C4-2B (cell line): ENCODE data around the gene NDUFB10.

ENCODE experiments used
- H3K27ac ChIP-seq: fragments of 450-650 bp; 2 replicates; pipeline ENCODE4 v1.5.1; 2017
- CTCF ChIP-seq: fragments of 450-650 bp; conservative IDR thresholded peaks from 2 replicates; pipeline ENCODE4 v1.5.1; 2017; ENCODE audit warnings: mild to moderate bottlenecking
- ZFX ChIP-seq: fragments of 450-650 bp; IDR thresholded peaks from 2 replicates; pipeline ENCODE4 v1.6.1; 2017

Gene NDUFB10

DNA sequence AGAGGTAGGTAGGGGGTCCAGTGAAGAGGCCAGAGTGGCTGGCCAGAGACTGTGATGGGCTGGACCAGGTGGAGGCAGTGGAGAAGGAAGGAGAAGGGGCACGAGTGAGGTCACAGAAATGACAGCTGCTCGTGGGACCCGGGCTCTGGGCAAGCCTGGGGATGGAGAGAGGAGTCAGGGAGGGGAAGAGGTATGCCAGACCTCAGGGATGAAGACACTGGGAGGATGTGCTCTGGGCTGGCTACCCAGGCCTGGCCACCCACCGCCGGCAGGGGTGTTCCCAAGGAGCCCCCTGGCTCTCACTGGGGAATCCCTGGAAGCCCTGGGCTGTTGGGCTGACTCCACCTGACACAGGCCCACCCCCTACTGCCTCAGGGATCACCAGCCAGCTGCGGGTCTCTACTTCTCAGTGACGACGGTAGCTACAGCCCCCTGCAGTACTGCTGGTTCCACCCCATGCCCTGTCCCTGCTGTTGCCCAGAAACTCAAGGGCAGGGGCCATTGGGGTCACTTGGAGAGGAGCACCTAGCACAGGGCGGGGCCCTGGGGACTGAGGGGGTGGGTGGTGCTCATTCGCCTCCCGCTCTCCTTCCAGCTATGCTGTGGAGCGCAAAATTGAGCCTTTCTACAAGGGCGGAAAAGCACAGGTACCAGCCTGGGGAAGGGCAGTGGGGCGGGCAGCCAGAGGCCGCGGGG lies 14.3 kb downstream of the NDUFB10 start:
- H3K27ac ChIP-seq = no peak overlapping the region; the same call in 1 of the 2 replicates
- TF ChIP-seq ZFX (no peak), CTCF (no peak)

GRCh38 chr16:1974157-1975070 lies 15.1 kb downstream of the NDUFB10 start:
- H3K27ac ChIP-seq = no peak overlapping the region
- no peak for TF ChIP-seq ZFX
- TF ChIP-seq CTCF = no peak

DNA sequence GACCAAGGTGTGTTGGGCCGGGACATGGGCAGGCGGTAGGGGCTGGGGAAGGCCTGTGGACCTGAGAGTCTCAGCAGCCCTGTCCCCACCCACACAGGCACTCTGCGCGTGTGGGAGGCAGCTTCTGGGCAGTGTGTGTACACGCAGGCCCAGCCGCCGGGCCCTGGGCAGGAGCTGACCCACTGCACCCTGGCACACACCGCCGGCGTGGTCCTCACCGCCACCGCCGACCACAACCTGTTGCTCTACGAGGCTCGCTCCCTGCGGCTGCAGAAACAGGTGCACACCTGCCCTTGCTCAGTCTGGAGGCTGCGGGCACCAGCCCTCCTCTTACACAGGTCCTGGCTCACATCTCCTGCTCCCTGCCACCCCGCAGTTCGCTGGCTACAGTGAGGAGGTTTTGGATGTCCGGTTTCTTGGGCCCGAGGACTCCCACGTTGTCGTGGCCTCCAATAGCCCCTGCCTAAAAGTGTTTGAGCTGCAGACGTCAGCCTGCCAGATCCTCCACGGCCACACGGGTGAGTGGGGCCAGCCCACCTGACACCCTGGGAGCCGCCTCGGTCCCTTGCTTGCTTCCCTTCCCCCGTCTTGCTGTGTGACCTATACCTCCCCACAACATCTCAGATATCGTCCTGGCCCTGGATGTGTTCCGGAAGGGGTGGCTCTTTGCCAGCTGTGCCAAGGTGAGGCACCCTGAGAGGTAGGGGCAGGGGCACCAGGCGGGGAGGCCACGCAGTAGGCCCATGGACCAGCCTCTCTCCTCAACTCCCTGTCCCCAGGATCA lies 16.3 kb downstream of the NDUFB10 start:
- TF ChIP-seq ZFX (no peak), CTCF (no peak)
- no peak overlapping the region for H3K27ac ChIP-seq

- no peak for TF ChIP-seq CTCF
- no peak for TF ChIP-seq ZFX
- no peak overlapping the region for H3K27ac ChIP-seq
Observed at GRCh38 chr16:1976216-1976520, 16.8 kb downstream of the NDUFB10 start.

DNA sequence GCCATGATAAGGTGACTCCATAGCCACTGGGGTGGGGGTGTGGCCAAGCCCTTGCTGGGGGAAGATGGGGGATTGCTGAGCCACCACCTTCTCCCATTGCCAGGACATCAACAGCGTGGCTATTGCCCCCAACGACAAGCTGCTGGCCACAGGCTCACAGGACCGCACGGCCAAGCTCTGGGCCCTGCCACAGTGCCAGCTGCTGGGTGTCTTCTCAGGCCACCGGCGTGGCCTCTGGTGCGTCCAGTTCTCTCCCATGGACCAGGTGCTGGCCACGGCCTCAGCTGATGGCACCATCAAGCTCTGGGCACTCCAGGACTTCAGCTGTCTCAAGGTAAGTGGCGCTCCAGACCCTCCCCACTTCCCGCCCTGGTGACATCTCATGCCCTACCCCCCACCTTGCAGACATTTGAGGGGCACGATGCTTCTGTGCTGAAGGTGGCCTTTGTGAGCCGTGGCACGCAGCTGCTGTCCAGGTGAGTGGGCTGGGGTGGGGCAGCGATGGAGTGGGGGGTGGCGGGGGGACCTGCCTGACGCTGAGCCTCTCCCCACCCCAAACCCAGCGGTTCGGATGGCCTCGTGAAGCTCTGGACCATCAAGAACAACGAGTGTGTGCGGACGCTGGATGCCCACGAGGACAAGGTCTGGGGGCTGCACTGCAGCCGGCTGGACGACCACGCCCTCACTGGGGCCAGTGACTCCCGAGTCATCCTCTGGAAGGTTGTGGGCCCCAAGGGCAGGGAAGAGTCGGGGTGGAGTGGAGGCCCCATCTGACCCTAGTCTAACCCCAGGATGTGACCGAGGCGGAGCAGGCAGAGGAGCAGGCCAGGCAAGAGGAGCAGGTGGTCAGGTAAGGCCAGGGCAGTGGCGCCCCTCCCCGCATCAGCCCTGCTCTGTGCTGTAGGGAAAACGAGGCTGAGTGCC lies 17.9 kb downstream of the NDUFB10 start:
- TF ChIP-seq CTCF = no peak
- H3K27ac ChIP-seq = no peak overlapping the region

GRCh38 chr16:1977875-1978268 lies 18.5 kb downstream of the NDUFB10 start:
- no peak overlapping the region for H3K27ac ChIP-seq
- TF ChIP-seq CTCF (no peak), ZFX (no peak)
